Endothelial cell of umbilical vein (primary cell): ENCODE data around the gene DHX15. TPM values are rescaled to one million over a fixed set of nuclear protein-coding genes. Genes with fewer than 3 reads are reported as not detected.

Experiments used
- BruUV-seq: library from RNA; stranded (reverse); fragments of 400-500 nt; replicated peaks from 2 replicates; lab custom pipeline; 2021; lab: Mats Ljungman, UMichigan
- CTCF ChIA-PET: fragments of 300-600, 350-600 bp; sonication (Branson Sonifier 250); formaldehyde crosslinking; loops from one replicate; lab custom pipeline; 2021; ENCODE audit warnings: antibody characterized with exemption, inconsistent platforms; lab: Charles Lee
- POLR2A ChIA-PET: fragments of 300-600, 350-600 bp; sonication (Branson Sonifier 250); formaldehyde crosslinking; loops from one replicate; lab custom pipeline; 2021; ENCODE audit warnings: antibody characterized with exemption, inconsistent platforms; lab: Charles Lee
- DNase-seq: peaks from one replicate; pipeline ENCODE4 v3.0.0-alpha.2; 2011; ENCODE audit warnings: low read depth, low spot score
- FAIRE-seq: peaks from 2 replicates; lab custom pipeline; 2011; peaks lifted over from hg19 to GRCh38; lab: Jason Lieb, UNC
- H2AFZ ChIP-seq: 2 replicates; pipeline ENCODE4 v1.6.0; 2012; ENCODE audit warnings: low read depth, low read length, control low read depth, inconsistent platforms
- H3K27ac ChIP-seq: 2 replicates; pipeline ENCODE4 v1.5.1; 2011; ENCODE audit warnings: low read depth, mild to moderate bottlenecking, control low read depth, low read length, moderate library complexity; ENCODE audit not compliant: insufficient read depth
- H3K27me3 ChIP-seq, 2 experiments: 2 replicates each; pipeline versions ENCODE4 v1.6.0 to v1.6.1; 2011; ENCODE audit warnings: low read length in 2 of 2, mixed read lengths in 1 of 2; ENCODE audit not compliant: control insufficient read depth in 2 of 2, insufficient read depth in 2 of 2
- H3K36me3 ChIP-seq, 2 experiments: 2 replicates in 1 of 2; 3 replicates in 1 of 2; pipeline ENCODE4 v1.5.1; 2011; ENCODE audit warnings: low read length in 2 of 2, mild to moderate bottlenecking in 1 of 2, moderate library complexity in 1 of 2; ENCODE audit not compliant: control insufficient read depth in 2 of 2, insufficient read depth in 2 of 2; ENCODE audit errors: extremely low read depth in 1 of 2
- H3K4me1 ChIP-seq: 3 replicates; pipeline ENCODE4 v1.5.1; 2011; ENCODE audit warnings: mild to moderate bottlenecking, low read length; ENCODE audit not compliant: control insufficient read depth, insufficient read depth; ENCODE audit errors: extremely low read depth
- H3K4me2 ChIP-seq: 2 replicates; pipeline ENCODE4 v1.6.1; 2011; ENCODE audit warnings: low read length, control low read depth, mixed read lengths; ENCODE audit not compliant: insufficient read depth
- H3K4me3 ChIP-seq, 3 experiments: fragments of 200-600 bp in 1 of 3; sonication (generic), shearing (Covaris generic) in 1 of 3; replicated peaks in 1 of 3; 2 replicates each; pipeline ENCODE4 v1.5.1; 2011 to 2016; ENCODE audit warnings: control low read depth in 3 of 3, low read length in 3 of 3, mild to moderate bottlenecking in 2 of 3, inconsistent platforms in 1 of 3, low read depth in 1 of 3, moderate library complexity in 1 of 3; ENCODE audit not compliant: insufficient read depth in 1 of 3
- H3K79me2 ChIP-seq: 2 replicates; pipeline ENCODE4 v1.6.0; 2012; ENCODE audit warnings: low read length, inconsistent platforms; ENCODE audit not compliant: control insufficient read depth, insufficient read depth
- H3K9ac ChIP-seq: replicated peaks from 2 replicates; pipeline ENCODE3; 2011; ENCODE audit warnings: low read length, control low read depth; ENCODE audit not compliant: insufficient read depth; ENCODE audit errors: extremely low read depth
- H3K9me1 ChIP-seq: replicated peaks from 3 replicates; pipeline ENCODE4 v1.6.0; 2011; ENCODE audit warnings: mild to moderate bottlenecking, low read length; ENCODE audit not compliant: control insufficient read depth, insufficient read depth; ENCODE audit errors: extremely low read depth
- H3K9me3 ChIP-seq: replicated peaks from 2 replicates; pipeline ENCODE4 v1.5.1; 2012; ENCODE audit warnings: low read length, inconsistent platforms; ENCODE audit not compliant: control insufficient read depth, insufficient read depth
- H4K20me1 ChIP-seq: replicated peaks from 2 replicates; pipeline ENCODE3; 2011; ENCODE audit warnings: mild to moderate bottlenecking, low read length; ENCODE audit not compliant: control insufficient read depth, insufficient read depth; ENCODE audit errors: extremely low read depth
- EZH2 ChIP-seq: IDR thresholded peaks from 2 replicates; pipeline ENCODE4 v1.6.1; 2012; ENCODE audit warnings: borderline replicate concordance, low read depth, mild to moderate bottlenecking, moderate library complexity, low read length, inconsistent platforms; ENCODE audit not compliant: severe bottlenecking
- FOS ChIP-seq: IDR thresholded peaks from 2 replicates; pipeline ENCODE4 v1.6.1; 2011; ENCODE audit warnings: mild to moderate bottlenecking, low read length, moderate library complexity, borderline replicate concordance; ENCODE audit not compliant: insufficient read depth
- GATA2 ChIP-seq: IDR thresholded peaks from 2 replicates; pipeline ENCODE4 v1.7.0; 2011; ENCODE audit warnings: low read depth, mild to moderate bottlenecking, moderate library complexity, mixed read lengths, low read length; ENCODE audit not compliant: insufficient read length, insufficient read depth
- JUN ChIP-seq: IDR thresholded peaks from 2 replicates; pipeline ENCODE4 v1.6.1; 2011; ENCODE audit warnings: borderline replicate concordance, low read depth; ENCODE audit not compliant: insufficient read length, insufficient read depth
- MYC ChIP-seq: IDR thresholded peaks from one replicate; pipeline ENCODE4 v1.6.1; 2011; ENCODE audit warnings: mild to moderate bottlenecking, low read depth, low read length
- POLR2A ChIP-seq: IDR thresholded peaks from 2 replicates; pipeline ENCODE4 v1.6.1; 2012; ENCODE audit warnings: low read depth, mild to moderate bottlenecking, control low read depth, low read length
- POLR2AphosphoS5 ChIP-seq: IDR thresholded peaks from 2 replicates; pipeline ENCODE4 v1.6.1; 2012; ENCODE audit warnings: low read depth, mild to moderate bottlenecking, control low read depth, low read length, moderate library complexity; ENCODE audit not compliant: insufficient read depth
- dilution Hi-C: fragments of 300-500 bp; cut with MboI; formaldehyde crosslinking; loops from one replicate; pipeline ENCODE4 v1.15.0; 2019; ENCODE audit warnings: low sequenced_read_pairs; ENCODE audit not compliant: extremely low pct_ligation_motif_present
- intact Hi-C: fragments of 100-400 bp; cut with micrococcal nuclease; formaldehyde crosslinking; loops from one replicate; pipeline ENCODE4 v1.10.0; 2022
- polyA plus RNA-seq, 4 experiments: library from polyadenylated mRNA; depleted of rRNA in 3 of 4; stranded (reverse) in 3 of 4; unstranded in 1 of 4; fragments of >200 nt; gene quantifications; 2 replicates each; pipeline versions ENCODE4 v1.2.1 to v1.2.3, GENCODE V29; 2011 to 2012; ENCODE audit warnings: missing spikeins in 1 of 4
- total RNA-seq: library from RNA; stranded (reverse); gene quantifications from 2 replicates; pipeline ENCODE4 v1.2.3, GENCODE V29; 2021
- TF ChIP-seq, protein P1 (sequence below): IDR thresholded peaks from 2 replicates; pipeline ENCODE4 v1.6.1; 2011; ENCODE audit not compliant: insufficient read depth, insufficient read length
- TF ChIP-seq, protein P2 (sequence below), 2 donors: IDR thresholded peaks; 1 replicate in 1 of 2; 2 replicates in 1 of 2; pipeline ENCODE4 v1.5.1; 2011; ENCODE audit warnings: low read length in 2 of 2, mild to moderate bottlenecking in 2 of 2, moderate library complexity in 2 of 2, control low read depth in 1 of 2, inconsistent platforms in 1 of 2, low read depth in 1 of 2; ENCODE audit not compliant: insufficient read depth in 1 of 2; ENCODE audit errors: extremely low read depth in 1 of 2

The DHX15 gene
- total and polyA plus RNA-seq, 2 donors (not counting 3 experiments of a cell fraction or from before 2014, with no cell fraction given): 72.3 to 152 TPM

DNA sequence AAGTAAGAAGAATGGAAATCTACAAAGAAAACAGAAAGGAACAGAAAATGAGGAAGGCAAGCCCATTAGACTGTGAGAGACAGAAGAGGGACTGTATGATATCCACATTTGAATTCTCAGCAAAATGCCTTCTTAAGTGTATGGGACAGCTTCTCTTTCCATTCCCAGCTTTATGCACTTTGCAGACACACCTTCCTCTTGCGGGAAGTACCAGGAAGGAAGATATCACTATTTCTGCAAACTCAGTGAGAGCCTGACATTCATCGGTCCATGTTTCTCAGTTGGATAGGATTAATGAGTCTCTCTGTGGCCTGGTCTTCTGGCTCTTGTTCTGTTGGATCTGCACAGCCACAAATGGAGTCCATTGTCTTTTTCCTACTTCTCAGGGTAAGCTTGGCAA lies 31.6 kb upstream of the DHX15 start:
- CTCF ChIA-PET: no interaction called here
- intact Hi-C loops: no loop called here
- H3K4me2 ChIP-seq: no peak overlapping the region

More for the DNA sequence above, 31.6 kb upstream of the DHX15 start:
- peaks cover 1 to 4% of the 10 kb centered on the region in 2 experiments for H3K27me3 ChIP-seq
- no peak for DNase-seq
- POLR2A ChIA-PET: no interaction called here
- H2AFZ ChIP-seq: no peak overlapping the region
- no peak overlapping the region for H3K27ac ChIP-seq
- H3K9ac ChIP-seq: no peak overlapping the region
- H3K4me3 ChIP-seq: no peak overlapping the region
- dilution Hi-C loops: no loop called here
- no peaks in the 10 kb centered on the region for H3K9me3 ChIP-seq
- H3K9me1 ChIP-seq: no peaks in the 10 kb centered on the region
- no peaks in the 10 kb centered on the region for H3K79me2 ChIP-seq
- no peaks in the 10 kb centered on the region for H4K20me1 ChIP-seq
- H3K4me1 ChIP-seq: no peaks in the 10 kb centered on the region
- TF ChIP-seq EZH2: no peak
- TF ChIP-seq, protein P1, sequence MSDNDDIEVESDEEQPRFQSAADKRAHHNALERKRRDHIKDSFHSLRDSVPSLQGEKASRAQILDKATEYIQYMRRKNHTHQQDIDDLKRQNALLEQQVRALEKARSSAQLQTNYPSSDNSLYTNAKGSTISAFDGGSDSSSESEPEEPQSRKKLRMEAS: no peak
- TF ChIP-seq FOS: no peak
- no peak for TF ChIP-seq POLR2AphosphoS5
- no peak for TF ChIP-seq MYC
- TF ChIP-seq, protein P2, sequence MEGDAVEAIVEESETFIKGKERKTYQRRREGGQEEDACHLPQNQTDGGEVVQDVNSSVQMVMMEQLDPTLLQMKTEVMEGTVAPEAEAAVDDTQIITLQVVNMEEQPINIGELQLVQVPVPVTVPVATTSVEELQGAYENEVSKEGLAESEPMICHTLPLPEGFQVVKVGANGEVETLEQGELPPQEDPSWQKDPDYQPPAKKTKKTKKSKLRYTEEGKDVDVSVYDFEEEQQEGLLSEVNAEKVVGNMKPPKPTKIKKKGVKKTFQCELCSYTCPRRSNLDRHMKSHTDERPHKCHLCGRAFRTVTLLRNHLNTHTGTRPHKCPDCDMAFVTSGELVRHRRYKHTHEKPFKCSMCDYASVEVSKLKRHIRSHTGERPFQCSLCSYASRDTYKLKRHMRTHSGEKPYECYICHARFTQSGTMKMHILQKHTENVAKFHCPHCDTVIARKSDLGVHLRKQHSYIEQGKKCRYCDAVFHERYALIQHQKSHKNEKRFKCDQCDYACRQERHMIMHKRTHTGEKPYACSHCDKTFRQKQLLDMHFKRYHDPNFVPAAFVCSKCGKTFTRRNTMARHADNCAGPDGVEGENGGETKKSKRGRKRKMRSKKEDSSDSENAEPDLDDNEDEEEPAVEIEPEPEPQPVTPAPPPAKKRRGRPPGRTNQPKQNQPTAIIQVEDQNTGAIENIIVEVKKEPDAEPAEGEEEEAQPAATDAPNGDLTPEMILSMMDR (IDR thresholded peaks at IDR 0.05; ENCODE audit: extremely low read depth in 1 of 2, insufficient read depth in 1 of 2, low read depth in 1 of 2, low read length in 2 of 2): no peak
- no peak for TF ChIP-seq JUN
- TF ChIP-seq GATA2: no peak
- no peak for TF ChIP-seq POLR2A
- H3K36me3 ChIP-seq: no peaks in the 10 kb centered on the region
- BruUV-seq: no TSS peak
- FAIRE-seq: no peak
